Brain microvascular endothelial cell (primary cell): ENCODE results near the gene KLHL2.

ENCODE experiments used
- DNase-seq: peaks from one replicate; pipeline ENCODE4 v3.0.0-alpha.2; 2020
- H3K27ac ChIP-seq: fragments of 250-450 bp; sonication (Bioruptor Pico); 2 replicates; pipeline ENCODE4 v1.5.1; 2020; ENCODE audit warnings: mild to moderate bottlenecking, moderate library complexity
- H3K27me3 ChIP-seq: fragments of 250-450 bp; sonication (Bioruptor Pico); replicated peaks from 2 replicates; pipeline ENCODE4 v1.5.1; 2020; ENCODE audit warnings: mild to moderate bottlenecking
- H3K36me3 ChIP-seq: fragments of 250-450 bp; sonication (Bioruptor Pico); replicated peaks from 2 replicates; pipeline ENCODE4 v1.5.1; 2020; ENCODE audit warnings: mild to moderate bottlenecking
- H3K4me3 ChIP-seq: 2 replicates; pipeline ENCODE4 v1.5.1; 2011; ENCODE audit warnings: low read depth, mild to moderate bottlenecking, control low read depth, low read length, moderate library complexity
- in situ Hi-C: cut with HindIII; loops from 2 replicates; pipeline ENCODE4 v1.10.0; 2017; ENCODE audit warnings: low sequenced_read_pairs, low pct_ligation_motif_present
- TF ChIP-seq, protein P1 (sequence below): IDR thresholded peaks from 2 replicates; pipeline ENCODE4 v1.5.1; 2011; ENCODE audit warnings: low read depth, mild to moderate bottlenecking, moderate library complexity, low read length, control low read depth, inconsistent platforms; ENCODE audit errors: missing control alignments

Gene KLHL2

DNA sequence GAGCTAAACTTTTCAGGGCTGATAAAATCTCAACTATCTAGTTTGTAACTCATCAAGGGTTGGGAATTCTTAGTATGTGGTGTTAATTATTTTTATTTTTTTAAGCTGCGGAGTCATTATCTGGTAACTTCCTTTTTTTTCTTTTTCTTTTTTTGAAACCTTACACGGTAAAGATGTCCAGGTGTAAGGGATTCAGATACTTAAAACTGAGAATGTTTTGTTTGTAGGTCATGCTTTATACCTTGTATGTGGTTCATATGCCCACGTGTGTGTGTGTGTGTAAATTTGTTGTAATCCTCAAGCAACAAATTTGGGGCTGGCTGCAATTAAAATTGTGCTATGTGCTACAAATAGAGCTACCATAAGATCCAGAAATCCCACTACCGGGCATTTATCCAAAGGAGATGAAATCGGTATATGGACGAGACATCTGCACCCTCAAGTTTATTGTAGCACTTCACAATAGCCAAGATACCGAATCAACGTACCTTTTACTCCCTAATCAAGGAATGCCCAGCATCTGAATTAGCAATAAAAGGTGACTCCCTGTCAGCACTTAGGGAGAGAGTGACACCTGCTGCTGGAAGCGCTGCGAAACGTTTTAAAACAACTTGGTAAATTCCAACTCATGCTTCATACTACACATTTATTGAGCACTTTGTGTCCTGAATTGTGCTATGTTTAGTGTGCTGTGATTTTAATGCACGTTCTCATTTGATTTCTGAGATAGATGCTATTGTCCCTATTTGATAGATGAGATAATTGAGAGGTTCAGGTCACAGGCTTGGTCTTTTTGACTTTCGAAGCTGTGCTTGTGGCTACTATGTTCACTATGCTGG lies 136.2 kb downstream of the KLHL2 start:
- H3K27me3 ChIP-seq, result no peaks in the 10 kb centered on the region
- TF ChIP-seq, protein P1, sequence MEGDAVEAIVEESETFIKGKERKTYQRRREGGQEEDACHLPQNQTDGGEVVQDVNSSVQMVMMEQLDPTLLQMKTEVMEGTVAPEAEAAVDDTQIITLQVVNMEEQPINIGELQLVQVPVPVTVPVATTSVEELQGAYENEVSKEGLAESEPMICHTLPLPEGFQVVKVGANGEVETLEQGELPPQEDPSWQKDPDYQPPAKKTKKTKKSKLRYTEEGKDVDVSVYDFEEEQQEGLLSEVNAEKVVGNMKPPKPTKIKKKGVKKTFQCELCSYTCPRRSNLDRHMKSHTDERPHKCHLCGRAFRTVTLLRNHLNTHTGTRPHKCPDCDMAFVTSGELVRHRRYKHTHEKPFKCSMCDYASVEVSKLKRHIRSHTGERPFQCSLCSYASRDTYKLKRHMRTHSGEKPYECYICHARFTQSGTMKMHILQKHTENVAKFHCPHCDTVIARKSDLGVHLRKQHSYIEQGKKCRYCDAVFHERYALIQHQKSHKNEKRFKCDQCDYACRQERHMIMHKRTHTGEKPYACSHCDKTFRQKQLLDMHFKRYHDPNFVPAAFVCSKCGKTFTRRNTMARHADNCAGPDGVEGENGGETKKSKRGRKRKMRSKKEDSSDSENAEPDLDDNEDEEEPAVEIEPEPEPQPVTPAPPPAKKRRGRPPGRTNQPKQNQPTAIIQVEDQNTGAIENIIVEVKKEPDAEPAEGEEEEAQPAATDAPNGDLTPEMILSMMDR, result peak; percentile 38
- peaks cover 25% of the 10 kb centered on the region for H3K36me3 ChIP-seq
- in situ Hi-C loops, result no loop called here
- no peak for DNase-seq
- H3K27ac ChIP-seq, result no peak overlapping the region
- H3K4me3 ChIP-seq, result no peak overlapping the region

DNA sequence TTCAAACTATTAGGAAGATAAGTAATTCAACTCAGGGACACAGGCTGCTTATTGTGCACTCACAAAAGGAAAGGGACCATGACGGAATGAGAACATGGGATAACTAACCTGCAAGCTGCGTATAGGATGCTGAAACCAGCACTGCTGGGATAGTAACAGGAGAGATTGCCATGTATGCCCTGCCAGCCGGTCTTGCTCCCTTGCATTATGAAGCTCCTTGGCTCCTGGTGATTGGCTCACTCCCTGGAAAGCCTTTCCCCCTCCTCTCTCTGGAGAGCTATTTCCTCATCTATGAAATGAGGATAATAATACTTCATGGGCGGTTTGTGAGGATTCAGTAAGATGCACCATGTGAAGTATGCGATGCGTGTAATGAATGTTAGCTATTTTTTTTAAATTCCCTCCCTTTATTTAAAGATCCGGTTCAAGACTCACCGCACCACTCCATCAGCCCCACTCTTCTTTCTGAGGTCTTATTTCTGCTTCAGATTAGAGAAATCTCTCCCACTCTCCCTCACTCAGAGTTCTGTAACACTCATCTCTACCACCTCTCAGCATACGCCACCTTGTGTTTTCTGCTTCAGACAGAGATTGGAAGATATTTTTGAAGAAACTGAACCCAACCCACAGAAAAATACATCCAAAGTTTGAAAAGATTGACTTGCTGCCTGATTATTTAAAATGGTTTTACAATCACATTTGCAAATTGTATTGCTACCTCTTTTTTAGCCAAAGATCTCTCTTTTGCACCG lies 138.5 kb downstream of the KLHL2 start:
- DNase-seq, result no peak
- H3K4me3 ChIP-seq, result no peak overlapping the region
- in situ Hi-C loops, result no loop called here
- H3K27me3 ChIP-seq, result no peaks in the 10 kb centered on the region
- H3K36me3 ChIP-seq, result peaks cover 8% of the 10 kb centered on the region
- H3K27ac ChIP-seq, result no peak overlapping the region
- TF ChIP-seq, protein P1, result peak; percentile 31

DNA sequence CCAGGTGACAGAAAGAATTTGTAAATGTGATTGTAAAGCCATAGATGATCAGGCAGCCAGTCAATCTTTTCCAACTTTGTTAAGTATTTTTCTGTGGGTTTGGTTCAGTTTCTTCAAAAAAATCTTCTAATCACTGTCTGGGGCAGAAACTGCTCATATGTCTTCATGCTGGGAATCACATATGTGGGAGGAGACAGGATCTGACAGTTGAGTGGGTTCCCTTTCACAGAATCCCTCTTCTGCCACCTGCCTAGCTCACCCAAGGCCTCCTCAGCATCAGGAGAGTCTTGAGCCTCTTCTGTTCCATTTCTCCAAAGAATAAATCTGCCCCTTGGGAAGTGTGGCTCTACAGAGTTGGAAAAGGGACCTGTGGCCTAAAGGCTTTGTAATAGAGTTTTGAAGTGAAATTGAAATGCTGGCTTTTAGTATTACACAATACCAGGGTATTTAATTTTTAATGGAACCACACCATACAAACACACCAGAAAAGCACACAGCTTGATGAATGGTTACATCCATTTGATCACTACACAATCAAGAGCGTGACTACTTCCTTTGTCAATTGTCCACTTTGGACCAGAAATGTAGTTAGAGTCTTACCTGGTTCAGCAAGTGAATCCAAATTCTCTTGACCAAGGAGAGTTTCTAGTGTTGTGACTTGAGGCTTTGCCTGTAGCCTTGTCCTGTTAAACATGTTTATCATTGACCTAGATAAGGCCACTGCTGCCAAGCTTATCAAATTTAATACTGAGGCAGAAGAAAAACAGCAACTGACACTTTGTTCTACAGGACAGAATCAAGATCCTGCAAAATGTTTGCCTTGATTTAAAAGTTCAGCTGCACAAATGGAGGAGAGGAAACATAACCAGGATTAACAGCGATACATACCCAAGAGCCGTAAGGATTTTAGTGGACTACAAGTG lies 140.5 kb downstream of the KLHL2 start:
- Histone ChIP-seq H3K27me3 (no peaks in the 10 kb centered on the region), H3K36me3 (no peaks in the 10 kb centered on the region), H3K4me3 (no peak overlapping the region), H3K27ac (no peak overlapping the region)
- TF ChIP-seq, protein P1, result no peak
- in situ Hi-C loops, result no loop called here
- no peak for DNase-seq

DNA sequence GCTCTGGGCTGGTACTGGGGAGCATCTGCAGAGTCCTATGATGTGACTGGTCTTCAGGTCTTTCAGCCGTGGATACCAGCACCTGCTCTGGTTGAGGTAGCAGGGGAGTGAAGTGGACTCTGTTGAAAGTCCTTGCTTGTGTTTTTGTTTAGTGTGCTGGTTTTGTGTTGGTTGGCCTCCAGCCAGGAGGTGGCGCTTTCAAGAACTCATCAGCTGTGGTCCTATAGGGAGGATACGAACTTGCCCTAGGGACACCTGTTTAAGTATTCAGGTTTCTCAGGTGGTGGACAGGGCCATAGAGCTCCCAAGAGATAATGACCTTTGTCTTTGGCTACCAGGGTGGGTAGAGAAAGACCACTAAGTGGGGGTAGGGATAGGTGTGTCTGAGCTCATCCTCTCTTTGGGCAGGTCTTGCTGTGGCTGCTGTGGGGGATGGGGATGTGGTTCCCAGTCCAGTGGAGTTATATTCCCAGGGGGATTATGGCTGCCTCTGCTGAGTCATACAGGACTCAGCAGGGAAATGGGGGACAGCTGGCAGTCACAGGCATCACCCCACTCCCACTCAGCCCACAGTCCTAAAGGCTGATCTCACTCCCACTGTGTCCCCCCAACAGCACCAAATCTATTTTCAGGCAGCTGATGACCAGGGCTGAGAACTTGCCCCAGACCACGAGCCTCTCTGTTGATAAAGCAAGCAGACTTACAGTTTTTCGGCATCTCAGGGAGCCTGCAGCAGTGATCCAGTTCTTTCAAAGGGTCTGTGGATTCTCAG lies 144.2 kb downstream of the KLHL2 start:
- DNase-seq, result no peak
- in situ Hi-C loops, result no loop called here
- no peak overlapping the region for H3K27ac ChIP-seq
- TF ChIP-seq, protein P1, result no peak
- H3K36me3 ChIP-seq, result no peaks in the 10 kb centered on the region
- no peak overlapping the region for H3K4me3 ChIP-seq
- H3K27me3 ChIP-seq, result no peaks in the 10 kb centered on the region

DNA sequence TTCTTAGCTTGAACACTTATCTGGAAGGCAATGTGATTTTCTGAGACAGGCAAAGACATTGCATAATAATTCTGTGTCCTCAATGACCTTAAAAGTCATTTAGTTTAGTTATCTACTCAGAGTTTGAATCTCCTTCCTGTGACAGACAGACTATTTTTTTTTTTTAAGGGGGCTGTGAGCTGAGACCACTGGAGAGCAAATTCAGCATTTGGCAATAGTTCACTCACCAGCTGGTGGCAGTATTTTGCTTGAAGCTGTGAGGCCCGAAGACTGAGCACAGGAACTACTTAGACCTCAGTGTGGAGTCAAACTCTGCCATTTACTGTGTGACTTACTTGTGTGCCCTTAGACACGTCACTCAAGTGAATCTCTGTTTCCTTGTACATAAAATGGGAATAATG lies 148.5 kb downstream of the KLHL2 start:
- peak; percentile 35 for DNase-seq
- no peaks in the 10 kb centered on the region for H3K27me3 ChIP-seq
- no peak overlapping the region for H3K27ac ChIP-seq
- H3K4me3 ChIP-seq, result no peak overlapping the region
- H3K36me3 ChIP-seq, result no peaks in the 10 kb centered on the region
- TF ChIP-seq, protein P1, result peak; percentile 75
- in situ Hi-C loops, result no loop called here
